Neutrophil (primary cell): ENCODE data around the gene GPR35.

Source experiments
- H3K27ac ChIP-seq: fragments of 200-600 bp; sonication (generic); 2 replicates; pipeline ENCODE4 v1.5.1; 2016; ENCODE audit warnings: mild to moderate bottlenecking, moderate library complexity
- H3K27me3 ChIP-seq: fragments of 200-600 bp; sonication (generic); 2 replicates; pipeline ENCODE4 v1.6.0; 2016; ENCODE audit warnings: mild to moderate bottlenecking
- H3K36me3 ChIP-seq: fragments of 200-600 bp; sonication (generic); 2 replicates; pipeline ENCODE4 v1.5.1; 2017
- H3K4me1 ChIP-seq, 2 experiments: fragments of 200-600 bp in 1 of 2; sonication (generic) in 1 of 2; 1 replicate in 1 of 2; 2 replicates in 1 of 2; pipeline versions ENCODE4 v1.5.1 to v1.6.1; 2013 to 2016; ENCODE audit warnings: low read depth in 1 of 2, low read length in 1 of 2, mild to moderate bottlenecking in 1 of 2, moderate library complexity in 1 of 2; ENCODE audit not compliant: control insufficient read depth in 1 of 2, insufficient read depth in 1 of 2
- H3K4me3 ChIP-seq, 2 experiments: fragments of 200-600 bp in 1 of 2; sonication (generic) in 1 of 2; 1 replicate in 1 of 2; 2 replicates in 1 of 2; pipeline ENCODE4 v1.5.1; 2013 to 2016; ENCODE audit warnings: low read depth in 1 of 2, low read length in 1 of 2, mild to moderate bottlenecking in 1 of 2, moderate library complexity in 1 of 2
- H3K9me3 ChIP-seq: fragments of 200-600 bp; sonication (generic); 2 replicates; pipeline ENCODE4 v1.5.1; 2016
- CTCF ChIP-seq: fragments of 200-600 bp; sonication (generic); IDR thresholded peaks from 2 replicates; pipeline ENCODE4 v1.5.1; 2016; ENCODE audit warnings: antibody characterized with exemption

GPR35 gene

GRCh38 chr2:240597419-240598181 is 27.7 kb upstream of the GPR35 start:
- Histone ChIP-seq H3K27ac (no peak overlapping the region), H3K4me1 (no peaks in the 10 kb centered on the region), H3K36me3 (peaks cover 86% of the 10 kb centered on the region), H3K9me3 (no peaks in the 10 kb centered on the region), H3K27me3 (no peaks in the 10 kb centered on the region), H3K4me3 (no peak overlapping the region)
- no peak for TF ChIP-seq CTCF

GRCh38 chr2:240598311-240598911 is 26.9 kb upstream of the GPR35 start:
- no peaks in the 10 kb centered on the region for H3K27me3 ChIP-seq
- H3K36me3 ChIP-seq, result peaks cover 79% of the 10 kb centered on the region
- TF ChIP-seq CTCF, result no peak
- H3K4me1 ChIP-seq, result no peaks in the 10 kb centered on the region
- no peak overlapping the region for H3K4me3 ChIP-seq
- no peaks in the 10 kb centered on the region for H3K9me3 ChIP-seq
- H3K27ac ChIP-seq, result no peak overlapping the region

GRCh38 chr2:240599141-240599583 is 26.1 kb upstream of the GPR35 start:
- TF ChIP-seq CTCF, result no peak
- no peak overlapping the region for H3K4me3 ChIP-seq
- no peaks in the 10 kb centered on the region for H3K9me3 ChIP-seq
- no peak overlapping the region for H3K27ac ChIP-seq
- no peaks in the 10 kb centered on the region for H3K4me1 ChIP-seq
- H3K27me3 ChIP-seq, result no peaks in the 10 kb centered on the region
- H3K36me3 ChIP-seq, result peaks cover 71% of the 10 kb centered on the region

GRCh38 chr2:240600451-240600961 is 24.8 kb upstream of the GPR35 start:
- no peak overlapping the region for H3K4me3 ChIP-seq
- peaks cover 63% of the 10 kb centered on the region for H3K36me3 ChIP-seq
- no peaks in the 10 kb centered on the region for H3K4me1 ChIP-seq
- no peaks in the 10 kb centered on the region for H3K27me3 ChIP-seq
- no peaks in the 10 kb centered on the region for H3K9me3 ChIP-seq
- no peak for TF ChIP-seq CTCF
- no peak overlapping the region for H3K27ac ChIP-seq

GRCh38 chr2:240601061-240601830 is 24.0 kb upstream of the GPR35 start:
- H3K27ac ChIP-seq, result no peak overlapping the region
- no peak overlapping the region for H3K4me3 ChIP-seq
- TF ChIP-seq CTCF, result no peak
- H3K9me3 ChIP-seq, result no peaks in the 10 kb centered on the region
- H3K4me1 ChIP-seq, result no peaks in the 10 kb centered on the region
- H3K27me3 ChIP-seq, result no peaks in the 10 kb centered on the region
- peaks cover 55% of the 10 kb centered on the region for H3K36me3 ChIP-seq
